Measurements from ENCODE around the gene OSR1. TPM values are rescaled to one million over a fixed set of nuclear protein-coding genes. Genes with fewer than 3 reads are reported as not detected.
A peak's percentile ranks its signal among the peaks of the same experiment; 100 is the strongest.

Gene OSR1
- polyA plus RNA-seq, 4 donors, result 0.27 to 12.2 (median 2.2) TPM; not detected in 1

GRCh38 chr2:19356545-19357401, 1.6 kb downstream of the OSR1 start:
- WGBS, 3 donors, result 12 to 20% (median 15%) methylated on average over 54 of the region's 54 CpGs
- FAIRE-seq, result no peak
- H3K27ac ChIP-seq (ENCODE audit: low read depth in 1 of 3, low read length in 2 of 3), result no peak overlapping the region

GRCh38 chr2:19355931-19356544, 2.4 kb downstream of the OSR1 start:
- peaks cover 14 to 98% (median 63%) of the 10 kb centered on the region in 3 donors for H3K27me3 ChIP-seq (ENCODE audit: control insufficient read depth in 3 of 3, insufficient read depth in 3 of 3, low read length in 3 of 3)
- FAIRE-seq (no peak), DNase-seq (peak in 1 of 2 donors; percentile 13)
- H3K27ac ChIP-seq (ENCODE audit: low read depth in 1 of 3, low read length in 2 of 3), result no peak overlapping the region
- no peaks in the 10 kb centered on the region for H3K9me3 ChIP-seq (ENCODE audit: control insufficient read depth in 2 of 2, insufficient read depth in 1 of 2, low read depth in 1 of 2, low read length in 1 of 2)
- peaks cover 0 to 17% (median 7%) of the 10 kb centered on the region in 3 donors for H3K4me1 ChIP-seq (ENCODE audit: control insufficient read depth in 3 of 3, insufficient read depth in 2 of 3, low read depth in 1 of 3, low read length in 2 of 3)
- WGBS, 3 donors, result 18 to 39% (median 37%) methylated on average over 34 to 35 of the region's 35 CpGs
- H3K36me3 ChIP-seq (ENCODE audit: control insufficient read depth in 3 of 3, insufficient read depth in 2 of 3, low read depth in 1 of 3, low read length in 3 of 3), result no peaks in the 10 kb centered on the region
- H3K4me3 ChIP-seq (ENCODE audit: low read depth in 1 of 3, low read length in 3 of 3), result peak overlapping the region in 2 of 3 donors; percentile 6 to 59

More at GRCh38 chr2:19356545-19357401, 1.6 kb downstream of the OSR1 start:
- H3K36me3 ChIP-seq (ENCODE audit: control insufficient read depth in 3 of 3, insufficient read depth in 2 of 3, low read depth in 1 of 3, low read length in 3 of 3), result no peaks in the 10 kb centered on the region
- H3K9me3 ChIP-seq (ENCODE audit: control insufficient read depth in 2 of 2, insufficient read depth in 1 of 2, low read depth in 1 of 2, low read length in 1 of 2), result no peaks in the 10 kb centered on the region
- H3K4me3 ChIP-seq (ENCODE audit: low read depth in 1 of 3, low read length in 3 of 3), result peak overlapping the region in 2 of 3 donors; percentile 6 to 59
- peak in 1 of 2 donors; percentile 42 for DNase-seq
- peaks cover 0 to 22% (median 7%) of the 10 kb centered on the region in 3 donors for H3K4me1 ChIP-seq (ENCODE audit: control insufficient read depth in 3 of 3, insufficient read depth in 2 of 3, low read depth in 1 of 3, low read length in 2 of 3)
- H3K27me3 ChIP-seq (ENCODE audit: control insufficient read depth in 3 of 3, insufficient read depth in 3 of 3, low read length in 3 of 3), result peaks cover 14 to 98% (median 62%) of the 10 kb centered on the region in 3 donors

GRCh38 chr2:19355416-19355821, 3.0 kb downstream of the OSR1 start:
- no peaks in the 10 kb centered on the region for H3K36me3 ChIP-seq (ENCODE audit: control insufficient read depth in 3 of 3, insufficient read depth in 2 of 3, low read depth in 1 of 3, low read length in 3 of 3)
- FAIRE-seq (no peak), DNase-seq (no peak)
- no peak overlapping the region for H3K27ac ChIP-seq (ENCODE audit: low read depth in 1 of 3, low read length in 2 of 3)
- 42 to 58% (median 53%) methylated on average over 18 of the region's 18 CpGs for WGBS, 3 donors
- no peaks in the 10 kb centered on the region for H3K9me3 ChIP-seq (ENCODE audit: control insufficient read depth in 2 of 2, insufficient read depth in 1 of 2, low read depth in 1 of 2, low read length in 1 of 2)
- H3K27me3 ChIP-seq (ENCODE audit: control insufficient read depth in 3 of 3, insufficient read depth in 3 of 3, low read length in 3 of 3), result peaks cover 14 to 98% (median 65%) of the 10 kb centered on the region in 3 donors
- peak overlapping the region in 1 of 3 donors; percentile 59 for H3K4me3 ChIP-seq (ENCODE audit: low read depth in 1 of 3, low read length in 3 of 3)
- H3K4me1 ChIP-seq (ENCODE audit: control insufficient read depth in 3 of 3, insufficient read depth in 2 of 3, low read depth in 1 of 3, low read length in 2 of 3), result peaks cover 0 to 13% (median 7%) of the 10 kb centered on the region in 3 donors

- no peak for FAIRE-seq
- Histone ChIP-seq H3K27ac (ENCODE audit: low read depth in 1 of 3, low read length in 2 of 3) (no peak overlapping the region), H3K4me1 (ENCODE audit: control insufficient read depth in 3 of 3, insufficient read depth in 2 of 3, low read depth in 1 of 3, low read length in 2 of 3) (peaks cover 0 to 16% (median 7%) of the 10 kb centered on the region in 3 donors), H3K36me3 (ENCODE audit: control insufficient read depth in 3 of 3, insufficient read depth in 2 of 3, low read depth in 1 of 3, low read length in 3 of 3) (no peaks in the 10 kb centered on the region), H3K9me3 (ENCODE audit: control insufficient read depth in 2 of 2, insufficient read depth in 1 of 2, low read depth in 1 of 2, low read length in 1 of 2) (no peaks in the 10 kb centered on the region), H3K4me3 (ENCODE audit: low read depth in 1 of 3, low read length in 3 of 3) (peak overlapping the region in 1 of 3 donors; percentile 59), H3K27me3 (ENCODE audit: control insufficient read depth in 3 of 3, insufficient read depth in 3 of 3, low read length in 3 of 3) (peaks cover 14 to 97% (median 62%) of the 10 kb centered on the region in 3 donors)
- 56 to 60% (median 57%) methylated on average over 3 of the region's 3 CpGs for WGBS, 3 donors
- no peak for DNase-seq
These were observed 3.4 kb downstream of the OSR1 start for GRCh38 chr2:19355014-19355405.

GRCh38 chr2:19353721-19354050, 4.7 kb downstream of the OSR1 start:
- FAIRE-seq (no peak), DNase-seq (no peak)
- H3K9me3 ChIP-seq (ENCODE audit: control insufficient read depth in 2 of 2, insufficient read depth in 1 of 2, low read depth in 1 of 2, low read length in 1 of 2), result no peaks in the 10 kb centered on the region
- no peak overlapping the region for H3K4me3 ChIP-seq (ENCODE audit: low read depth in 1 of 3, low read length in 3 of 3)
- H3K36me3 ChIP-seq (ENCODE audit: control insufficient read depth in 3 of 3, insufficient read depth in 2 of 3, low read depth in 1 of 3, low read length in 3 of 3), result no peaks in the 10 kb centered on the region
- peaks cover 14 to 97% (median 55%) of the 10 kb centered on the region in 3 donors for H3K27me3 ChIP-seq (ENCODE audit: control insufficient read depth in 3 of 3, insufficient read depth in 3 of 3, low read length in 3 of 3)
- no peak overlapping the region for H3K27ac ChIP-seq (ENCODE audit: low read depth in 1 of 3, low read length in 2 of 3)
- WGBS, 3 donors, result 27 to 45% (median 34%) methylated on average over 11 of the region's 11 CpGs
- H3K4me1 ChIP-seq (ENCODE audit: control insufficient read depth in 3 of 3, insufficient read depth in 2 of 3, low read depth in 1 of 3, low read length in 2 of 3), result peaks cover 0 to 11% (median 7%) of the 10 kb centered on the region in 3 donors

GRCh38 chr2:19352946-19353720, 5.3 kb downstream of the OSR1 start:
- DNase-seq, result no peak
- WGBS, 3 donors, result 27 to 55% (median 51%) methylated on average over 38 to 40 of the region's 40 CpGs
- no peak for FAIRE-seq
- Histone ChIP-seq H3K36me3 (ENCODE audit: control insufficient read depth in 3 of 3, insufficient read depth in 2 of 3, low read depth in 1 of 3, low read length in 3 of 3) (no peaks in the 10 kb centered on the region), H3K27ac (ENCODE audit: low read depth in 1 of 3, low read length in 2 of 3) (no peak overlapping the region), H3K4me1 (ENCODE audit: control insufficient read depth in 3 of 3, insufficient read depth in 2 of 3, low read depth in 1 of 3, low read length in 2 of 3) (peaks cover 0 to 13% (median 7%) of the 10 kb centered on the region in 3 donors), H3K4me3 (ENCODE audit: low read depth in 1 of 3, low read length in 3 of 3) (no peak overlapping the region), H3K9me3 (ENCODE audit: control insufficient read depth in 2 of 2, insufficient read depth in 1 of 2, low read depth in 1 of 2, low read length in 1 of 2) (no peaks in the 10 kb centered on the region), H3K27me3 (ENCODE audit: control insufficient read depth in 3 of 3, insufficient read depth in 3 of 3, low read length in 3 of 3) (peaks cover 14 to 96% (median 54%) of the 10 kb centered on the region in 3 donors)

- Histone ChIP-seq H3K36me3 (ENCODE audit: control insufficient read depth in 3 of 3, insufficient read depth in 2 of 3, low read depth in 1 of 3, low read length in 3 of 3) (no peaks in the 10 kb centered on the region), H3K4me3 (ENCODE audit: low read depth in 1 of 3, low read length in 3 of 3) (no peak overlapping the region), H3K27me3 (ENCODE audit: control insufficient read depth in 3 of 3, insufficient read depth in 3 of 3, low read length in 3 of 3) (peaks cover 14 to 86% (median 48%) of the 10 kb centered on the region in 3 donors), H3K4me1 (ENCODE audit: control insufficient read depth in 3 of 3, insufficient read depth in 2 of 3, low read depth in 1 of 3, low read length in 2 of 3) (peaks cover 0 to 8% (median under 1%) of the 10 kb centered on the region in 3 donors), H3K9me3 (ENCODE audit: control insufficient read depth in 2 of 2, insufficient read depth in 1 of 2, low read depth in 1 of 2, low read length in 1 of 2) (no peaks in the 10 kb centered on the region), H3K27ac (ENCODE audit: low read depth in 1 of 3, low read length in 2 of 3) (no peak overlapping the region)
- DNase-seq, result no peak
- 18 to 42% (median 27%) methylated on average over 29 of the region's 29 CpGs for WGBS, 3 donors
- no peak for FAIRE-seq
These were observed 6.3 kb downstream of the OSR1 start for GRCh38 chr2:19351899-19352697.
